BJ (cell line): Measurements from ENCODE around the gene ACTL6A. TPM values are rescaled to one million over a fixed set of nuclear protein-coding genes. Genes with fewer than 3 reads are reported as not detected.

ENCODE experiments used
- CTCF ChIA-PET: fragments of 350-600 bp; formaldehyde crosslinking; extraction: SDS; loops from one replicate; lab custom pipeline; 2021; ENCODE audit warnings: antibody characterized with exemption, inconsistent platforms; lab: Yijun Ruan, JAX
- POLR2A ChIA-PET: fragments of 300-600 bp; sonication (Branson Sonifier 250); formaldehyde crosslinking; extraction: SDS; loops from one replicate; lab custom pipeline; 2021; ENCODE audit warnings: antibody characterized with exemption; lab: Charles Lee
- DNase-seq: peaks from one replicate; pipeline ENCODE4 v3.0.0-alpha.2; 2011; ENCODE audit warnings: low read depth
- H3K27me3 ChIP-seq: 2 replicates; pipeline ENCODE4 v1.6.0; 2011; ENCODE audit warnings: low read length; ENCODE audit not compliant: control insufficient read depth, insufficient read depth
- H3K36me3 ChIP-seq: 2 replicates; pipeline ENCODE4 v1.5.1; 2011; ENCODE audit warnings: low read length; ENCODE audit not compliant: control insufficient read depth, insufficient read depth
- H3K4me3 ChIP-seq: 2 replicates; pipeline ENCODE4 v1.5.1; 2011; ENCODE audit warnings: low read depth, mild to moderate bottlenecking, control low read depth, low read length
- CTCF ChIP-seq: IDR thresholded peaks from 2 replicates; pipeline ENCODE4 v1.5.1; 2011; ENCODE audit warnings: low read depth, mild to moderate bottlenecking, control low read depth, inconsistent platforms, low read length, moderate library complexity; ENCODE audit not compliant: insufficient read depth
- polyA plus RNA-seq: library from polyadenylated mRNA; depleted of rRNA; stranded (reverse); fragments of >200 nt; gene quantifications from 2 replicates; pipeline ENCODE4 v1.2.3, GENCODE V29; 2011

ACTL6A gene
- polyA plus RNA-seq, 1 experiment = 38.6 TPM

GRCh38 chr3:179541596-179541995, 21.1 kb upstream of the ACTL6A start:
- ChIA-PET CTCF (interaction anchor here (0.8 kb wide), 1 partner anchor 81 kb away, joined by 3 read pairs; no protein-coding TSS in a partner anchor), POLR2A (no interaction called here)
- Histone ChIP-seq H3K36me3 (no peaks in the 10 kb centered on the region), H3K4me3 (no peak overlapping the region), H3K27me3 (no peaks in the 10 kb centered on the region)
- no peak for DNase-seq
- TF ChIP-seq CTCF = no peak

DNA sequence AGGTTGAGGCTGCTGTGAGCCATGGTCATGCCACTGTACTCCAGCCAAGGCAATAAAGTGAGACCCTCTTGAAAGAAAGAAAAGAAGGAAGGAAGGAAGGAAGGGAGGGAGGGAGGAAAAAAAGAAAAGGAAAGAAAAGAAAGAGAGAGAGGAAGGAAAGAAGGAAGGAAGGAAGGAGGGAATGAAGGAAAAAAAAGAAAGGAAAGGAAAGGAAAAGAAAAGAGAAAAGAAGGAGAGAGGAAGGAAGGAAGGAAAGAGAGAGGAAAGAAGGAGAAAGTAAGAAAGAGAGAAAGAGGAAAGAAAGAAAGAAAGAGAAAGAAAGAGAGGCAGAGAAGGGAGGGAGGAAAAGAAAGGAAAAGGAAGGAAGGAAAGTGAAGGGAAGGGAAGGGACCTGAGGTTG, 20.4 kb upstream of the ACTL6A start:
- ChIA-PET CTCF (interaction anchor here (1.3 kb wide), 1 partner anchor 12 kb away, joined by 3 read pairs; no protein-coding TSS in a partner anchor), POLR2A (no interaction called here)
- Histone ChIP-seq H3K36me3 (no peaks in the 10 kb centered on the region), H3K27me3 (no peaks in the 10 kb centered on the region), H3K4me3 (no peak overlapping the region)
- DNase-seq = no peak
- TF ChIP-seq CTCF = no peak

DNA sequence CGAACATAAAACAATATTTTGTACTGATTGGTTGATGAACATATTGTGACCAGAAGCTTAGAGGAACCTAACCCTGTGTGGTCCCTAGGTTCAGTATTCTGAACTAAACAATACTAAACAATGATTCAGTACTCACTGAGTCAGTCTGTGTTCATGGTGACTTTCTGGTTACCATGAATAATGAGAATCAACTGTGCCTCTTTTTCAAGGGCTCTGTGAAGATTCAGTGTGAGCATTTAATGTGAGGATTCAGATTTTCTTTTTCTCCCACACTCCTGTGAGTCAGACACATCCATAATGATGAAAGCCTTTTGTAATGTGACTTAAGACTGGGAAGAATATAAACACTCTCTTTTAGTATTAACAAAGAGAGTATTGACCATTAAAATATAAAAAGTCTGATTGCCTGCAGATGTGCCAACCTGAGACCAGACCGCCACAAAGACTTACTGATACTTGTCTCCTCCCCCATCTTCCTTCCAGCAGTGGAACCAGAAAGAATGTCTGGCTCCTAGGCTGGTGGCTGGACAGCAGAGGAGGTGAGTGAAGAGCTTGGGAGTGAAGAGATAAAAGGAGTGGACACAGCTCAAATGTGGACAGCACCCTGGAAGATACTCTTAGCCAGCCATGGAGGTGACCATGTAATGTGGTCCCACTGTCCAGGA, 17.6 kb upstream of the ACTL6A start:
- DNase-seq = peak; percentile 70
- Histone ChIP-seq H3K4me3 (no peak overlapping the region), H3K27me3 (no peaks in the 10 kb centered on the region), H3K36me3 (no peaks in the 10 kb centered on the region)
- no peak for TF ChIP-seq CTCF
- ChIA-PET POLR2A (no interaction called here), CTCF (no interaction called here)

GRCh38 chr3:179546814-179547241, 15.9 kb upstream of the ACTL6A start:
- Histone ChIP-seq H3K4me3 (no peak overlapping the region), H3K36me3 (no peaks in the 10 kb centered on the region), H3K27me3 (no peaks in the 10 kb centered on the region)
- ChIA-PET CTCF (interaction anchor here (1.0 kb wide), 1 partner anchor 11 kb away, joined by 3 read pairs; no protein-coding TSS in a partner anchor), POLR2A (no interaction called here)
- no peak for TF ChIP-seq CTCF
- DNase-seq = no peak

- TF ChIP-seq CTCF = no peak
- H3K36me3 ChIP-seq = no peaks in the 10 kb centered on the region
- H3K4me3 ChIP-seq = no peak overlapping the region
- CTCF ChIA-PET = interaction anchor here (1.3 kb wide), 1 partner anchor 9 kb away, joined by 3 read pairs; no protein-coding TSS in a partner anchor
- no peak for DNase-seq
- H3K27me3 ChIP-seq = no peaks in the 10 kb centered on the region
- POLR2A ChIA-PET = interaction anchor here (0.6 kb wide), 1 partner anchor 46 kb away, joined by 5 read pairs; no protein-coding TSS in a partner anchor
Observed at GRCh38 chr3:179551349-179552105, 11.2 kb upstream of the ACTL6A start.
